H1 (cell line): ENCODE results near the gene SVIL. TPM values are rescaled to one million over a fixed set of nuclear protein-coding genes. Genes with fewer than 3 reads are reported as not detected.

Source experiments
- CTCF ChIA-PET: fragments of 300-600 bp; sonication (Branson Sonifier 250); formaldehyde crosslinking; loops from one replicate; lab custom pipeline; 2021; ENCODE audit not compliant: partially characterized antibody; lab: Charles Lee
- POLR2A ChIA-PET: fragments of 300-600 bp; sonication (Branson Sonifier 250); formaldehyde crosslinking; loops from one replicate; lab custom pipeline; 2021; ENCODE audit warnings: inconsistent platforms; ENCODE audit not compliant: partially characterized antibody; lab: Charles Lee
- DNase-seq, 2 experiments: peaks; one replicate each; pipeline versions ENCODE4 v3.0.0 to v3.0.0-alpha.2; 2010 to 2022; ENCODE audit warnings: low spot score in 2 of 2, low read depth in 1 of 2, mixed read lengths in 1 of 2
- FAIRE-seq: peaks from 2 replicates; lab custom pipeline; 2011; peaks lifted over from hg19 to GRCh38; lab: Jason Lieb, UNC
- H2AFZ ChIP-seq: 2 replicates; pipeline ENCODE4 v1.8.1; 2012; ENCODE audit warnings: low read length, inconsistent platforms
- H2AK5ac ChIP-seq: 2 replicates; pipeline ENCODE4 v1.6.1; 2013; ENCODE audit warnings: low read depth, low read length
- H2BK120ac ChIP-seq: replicated peaks from 2 replicates; pipeline ENCODE3; 2013; ENCODE audit warnings: low read depth, low read length, inconsistent platforms
- H2BK12ac ChIP-seq: 2 replicates; pipeline ENCODE4 v1.6.1; 2013; ENCODE audit warnings: low read depth, low read length
- H2BK15ac ChIP-seq: 2 replicates; pipeline ENCODE4 v1.6.1; 2013; ENCODE audit warnings: low read length
- H2BK20ac ChIP-seq: 2 replicates; pipeline ENCODE4 v1.6.1; 2013; ENCODE audit warnings: low read length
- H2BK5ac ChIP-seq: 2 replicates; pipeline ENCODE4 v1.6.1; 2013; ENCODE audit warnings: low read depth, low read length
- H3K14ac ChIP-seq: 2 replicates; pipeline ENCODE4 v1.6.1; 2013; ENCODE audit warnings: inconsistent platforms; ENCODE audit not compliant: insufficient read length
- H3K18ac ChIP-seq: 2 replicates; pipeline ENCODE4 v1.6.1; 2013; ENCODE audit warnings: low read length; ENCODE audit errors: extremely low read depth
- H3K23ac ChIP-seq: 2 replicates; pipeline ENCODE4 v1.6.1; 2013; ENCODE audit warnings: inconsistent platforms; ENCODE audit not compliant: insufficient read length
- H3K23me2 ChIP-seq: 2 replicates; pipeline ENCODE4 v1.6.1; 2013; ENCODE audit warnings: low read depth, low read length
- H3K27ac ChIP-seq: 2 replicates; pipeline ENCODE4 v1.6.1; 2011; ENCODE audit warnings: low read depth, low read length, inconsistent platforms
- H3K27me3 ChIP-seq, 4 experiments: replicated peaks in 1 of 4; 1 replicate in 1 of 4; 2 replicates in 3 of 4; pipeline versions ENCODE4 v1.6.1 to v1.8.1; 2011 to 2013; ENCODE audit warnings: low read length in 3 of 4, mild to moderate bottlenecking in 3 of 4, inconsistent platforms in 2 of 4, mixed read lengths in 2 of 4, moderate library complexity in 1 of 4; ENCODE audit not compliant: control insufficient read depth in 3 of 4, insufficient read depth in 3 of 4; ENCODE audit errors: extremely low read depth in 1 of 4
- H3K36me3 ChIP-seq, 4 experiments: 2 replicates each; pipeline versions ENCODE4 v1.6.1 to v1.8.1; 2011 to 2013; ENCODE audit warnings: mild to moderate bottlenecking in 4 of 4, low read length in 3 of 4, moderate library complexity in 2 of 4, control low read depth in 1 of 4, inconsistent platforms in 1 of 4; ENCODE audit not compliant: insufficient read depth in 4 of 4, control insufficient read depth in 2 of 4
- H3K4ac ChIP-seq: replicated peaks from 2 replicates; pipeline ENCODE3; 2013; ENCODE audit warnings: low read length, low read depth, mixed read lengths, inconsistent platforms; ENCODE audit not compliant: insufficient read length
- H3K4me1 ChIP-seq, 4 experiments: replicated peaks in 1 of 4; 1 replicate in 1 of 4; 2 replicates in 3 of 4; pipeline versions ENCODE4 v1.6.1 to v1.8.1; 2011 to 2013; ENCODE audit warnings: low read length in 3 of 4, inconsistent platforms in 2 of 4, mixed read lengths in 1 of 4; ENCODE audit not compliant: insufficient read depth in 4 of 4, control insufficient read depth in 3 of 4
- H3K4me2 ChIP-seq, 2 experiments: 2 replicates each; pipeline versions ENCODE4 v1.6.1 to v1.8.1; 2011 to 2013; ENCODE audit warnings: low read depth in 2 of 2, low read length in 2 of 2, control low read depth in 1 of 2, inconsistent platforms in 1 of 2, mild to moderate bottlenecking in 1 of 2; ENCODE audit not compliant: insufficient read depth in 1 of 2
- H3K4me3 ChIP-seq, 4 experiments: fragments of 200-600, 300-600 bp in 1 of 4; sonication (generic), shearing (Covaris generic), sonication (Bioruptor Twin) in 1 of 4; 2 replicates each; pipeline versions ENCODE4 v1.5.1 to v1.8.1; 2011 to 2016; ENCODE audit warnings: low read length in 4 of 4, low read depth in 3 of 4, control low read depth in 2 of 4, inconsistent platforms in 2 of 4, mild to moderate bottlenecking in 2 of 4, mixed read lengths in 1 of 4, moderate library complexity in 1 of 4; ENCODE audit not compliant: insufficient read depth in 2 of 4; ENCODE audit errors: extremely low read depth in 1 of 4
- H3K56ac ChIP-seq: replicated peaks from 2 replicates; pipeline ENCODE3; 2013; ENCODE audit warnings: low read depth, mild to moderate bottlenecking, mixed read lengths, low read length, inconsistent platforms; ENCODE audit not compliant: insufficient read length
- H3K79me1 ChIP-seq: 2 replicates; pipeline ENCODE4 v1.6.1; 2013; ENCODE audit warnings: low read depth, low read length, control low read depth
- H3K79me2 ChIP-seq, 2 experiments: 2 replicates each; pipeline versions ENCODE4 v1.6.1 to v1.8.1; 2012 to 2013; ENCODE audit warnings: low read length in 2 of 2, mild to moderate bottlenecking in 2 of 2, inconsistent platforms in 1 of 2; ENCODE audit not compliant: insufficient read depth in 2 of 2, control insufficient read depth in 1 of 2
- H3K9ac ChIP-seq, 4 experiments: replicated peaks in 1 of 4; 1 replicate in 1 of 4; 2 replicates in 3 of 4; pipeline versions ENCODE4 v1.6.1 to v1.8.1; 2011 to 2013; ENCODE audit warnings: low read depth in 3 of 4, low read length in 3 of 4, control low read depth in 2 of 4, mild to moderate bottlenecking in 2 of 4, moderate library complexity in 2 of 4, inconsistent platforms in 1 of 4; ENCODE audit errors: extremely low read depth in 1 of 4
- H3K9me3 ChIP-seq, 2 experiments: 2 replicates each; pipeline versions ENCODE4 v1.6.1 to v1.8.1; 2012 to 2013; ENCODE audit warnings: mild to moderate bottlenecking in 2 of 2, moderate library complexity in 2 of 2, control low read depth in 1 of 2, inconsistent platforms in 1 of 2, low read depth in 1 of 2, low read length in 1 of 2, mixed read lengths in 1 of 2; ENCODE audit not compliant: insufficient read depth in 2 of 2
- H4K20me1 ChIP-seq, 2 experiments: replicated peaks in 1 of 2; 2 replicates each; pipeline versions ENCODE3 to v1.8.1; 2011 to 2013; ENCODE audit warnings: inconsistent platforms in 2 of 2, low read length in 2 of 2, mild to moderate bottlenecking in 1 of 2; ENCODE audit not compliant: insufficient read depth in 2 of 2, control insufficient read depth in 1 of 2
- H4K5ac ChIP-seq: 2 replicates; pipeline ENCODE4 v1.6.1; 2013; ENCODE audit warnings: low read length, low read depth, mixed read lengths, inconsistent platforms; ENCODE audit not compliant: insufficient read length
- H4K8ac ChIP-seq: 2 replicates; pipeline ENCODE4 v1.8.0; 2013; ENCODE audit warnings: mild to moderate bottlenecking, moderate library complexity, low read length, inconsistent platforms; ENCODE audit not compliant: insufficient read depth; ENCODE audit errors: extremely low read depth
- H4K91ac ChIP-seq: replicated peaks from 2 replicates; pipeline ENCODE3; 2013; ENCODE audit warnings: low read length, mixed read lengths, inconsistent platforms; ENCODE audit not compliant: insufficient read length
- CBX5 ChIP-seq: fragments of 300-800, 300-1000 bp; sonication (generic); IDR thresholded peaks from 2 replicates; pipeline ENCODE4 v1.7.1; 2016; ENCODE audit warnings: antibody characterized with exemption, low read length, low read depth
- MAX ChIP-seq: IDR thresholded peaks from 2 replicates; pipeline ENCODE4 v1.6.1; 2012; ENCODE audit warnings: inconsistent platforms
- SIN3A ChIP-seq, 2 experiments: IDR thresholded peaks in 1 of 2; conservative IDR thresholded peaks in 1 of 2; 2 replicates each; pipeline ENCODE4 v1.6.1; 2011 to 2012; ENCODE audit warnings: low read length in 2 of 2, improper control_type of control experiment in 1 of 2, low read depth in 1 of 2, mild to moderate bottlenecking in 1 of 2
- WGBS, 2 experiments: shearing (Covaris generic) in 1 of 2; methylation state at CpG; one replicate each; pipeline versions ENCODE4 v1.1.6 to v1.1.7; 2013 to 2015; ENCODE audit warnings: low lambda C conversion rate in 2 of 2, mixed read lengths in 2 of 2, inconsistent platforms in 1 of 2, low coverage in 1 of 2, missing lambda C conversion rate in 1 of 2; ENCODE audit not compliant: insufficient replicate concordance in 2 of 2, insufficient coverage in 1 of 2, insufficient read length in 1 of 2; ENCODE audit errors: extremely low coverage in 1 of 2, missing lambda C conversion rate in 1 of 2; 5-methylcytosine and 5-hydroxymethylcytosine counted together
- polyA plus RNA-seq, 7 experiments: library from polyadenylated mRNA; depleted of rRNA in 3 of 7; stranded (reverse) in 5 of 7; unstranded in 2 of 7; fragments of >200 nt in 5 of 7; fragments of 200-250 nt in 2 of 7; gene quantifications; 1 replicate in 5 of 7; 2 replicates in 1 of 7; 4 replicates in 1 of 7; pipeline versions ENCODE4 v1.2.1 to v1.2.3, GENCODE V29; 2011 to 2013; ENCODE audit warnings: missing spikeins in 2 of 7, mixed read lengths in 2 of 7
- total RNA-seq: library from RNA; stranded (reverse); fragmentation: NEBNext Ultra II Directional; extraction: Animal tissue kit (Norgen Biotek cat#: 25700); gene quantifications from 2 replicates; pipeline ENCODE4 v1.2.1, GENCODE V29; 2021

The SVIL gene
- total and polyA plus RNA-seq, 2 of the 8 experiments (the other 6 are each of a cell fraction or from before 2014, with no cell fraction given), result 4.7 to 15.4 TPM

- H3K79me2 ChIP-seq, result no peaks in the 10 kb centered on the region
- H4K20me1 ChIP-seq, result no peaks in the 10 kb centered on the region
- TF ChIP-seq SIN3A (conservative IDR thresholded peaks at IDR 0.05 in 1 of 2, IDR thresholded peaks at IDR 0.05 in 1 of 2; ENCODE audit: low read depth in 1 of 2, low read length in 2 of 2) (no peak), MAX (no peak), CBX5 (no peak)
Observed at GRCh38 chr10:29595636-29596225, 39.0 kb downstream of the SVIL start.

More at GRCh38 chr10:29595636-29596225, 39.0 kb downstream of the SVIL start:
- H2BK20ac ChIP-seq, result no peak overlapping the region
- no peak overlapping the region for H3K56ac ChIP-seq
- no peaks in the 10 kb centered on the region for H3K27me3 ChIP-seq
- H3K4me1 ChIP-seq, result no peaks in the 10 kb centered on the region
- H2AFZ ChIP-seq, result no peak overlapping the region
- H3K79me1 ChIP-seq, result no peaks in the 10 kb centered on the region
- no peak overlapping the region for H3K4me2 ChIP-seq
- H3K9ac ChIP-seq, result no peak overlapping the region; a peak in 1 of 7 replicates
- H4K91ac ChIP-seq, result no peak overlapping the region
- no peak overlapping the region for H2BK120ac ChIP-seq
- H3K9me3 ChIP-seq, result no peaks in the 10 kb centered on the region
- H4K8ac ChIP-seq, result no peak overlapping the region
- no peak overlapping the region for H2BK12ac ChIP-seq
- H3K4me3 ChIP-seq, result no peak overlapping the region
- H3K14ac ChIP-seq, result no peak overlapping the region
- no peaks in the 10 kb centered on the region for H3K36me3 ChIP-seq
- no peak overlapping the region for H3K4ac ChIP-seq
- H3K23me2 ChIP-seq, result no peaks in the 10 kb centered on the region
- no peak overlapping the region for H3K27ac ChIP-seq
- H2BK5ac ChIP-seq, result 0 out of 2 replicates have a peak overlapping the region, but pooled peaks have one; percentile 20
- H3K18ac ChIP-seq, result no peak overlapping the region
- no peak overlapping the region for H2BK15ac ChIP-seq
- WGBS, 2 experiments, result 92% methylated on average over 10 of the region's 10 CpGs; no CpG with 5 or more reads in 1 of the 2 experiments
- no peak overlapping the region for H2AK5ac ChIP-seq
- ChIA-PET POLR2A (interaction anchor here (1.1 kb wide), 1 partner anchor 15 kb away, joined by 4 read pairs; no protein-coding TSS in a partner anchor), CTCF (interaction anchor here (0.6 to 1.9 kb wide), 7 partner anchors 12 to 91 kb away, joined by 3 to 8 read pairs (median 4); no protein-coding TSS in a partner anchor)
- DNase-seq, result no peak
- H4K5ac ChIP-seq, result no peak overlapping the region
- no peak for FAIRE-seq
- no peak overlapping the region for H3K23ac ChIP-seq
